Measurements from ENCODE around the gene NKX6-1.

Gene NKX6-1

GRCh38 chr4:84472154-84472553 is 26.9 kb downstream of the NKX6-1 start:
- no peak for DNase-seq

DNA sequence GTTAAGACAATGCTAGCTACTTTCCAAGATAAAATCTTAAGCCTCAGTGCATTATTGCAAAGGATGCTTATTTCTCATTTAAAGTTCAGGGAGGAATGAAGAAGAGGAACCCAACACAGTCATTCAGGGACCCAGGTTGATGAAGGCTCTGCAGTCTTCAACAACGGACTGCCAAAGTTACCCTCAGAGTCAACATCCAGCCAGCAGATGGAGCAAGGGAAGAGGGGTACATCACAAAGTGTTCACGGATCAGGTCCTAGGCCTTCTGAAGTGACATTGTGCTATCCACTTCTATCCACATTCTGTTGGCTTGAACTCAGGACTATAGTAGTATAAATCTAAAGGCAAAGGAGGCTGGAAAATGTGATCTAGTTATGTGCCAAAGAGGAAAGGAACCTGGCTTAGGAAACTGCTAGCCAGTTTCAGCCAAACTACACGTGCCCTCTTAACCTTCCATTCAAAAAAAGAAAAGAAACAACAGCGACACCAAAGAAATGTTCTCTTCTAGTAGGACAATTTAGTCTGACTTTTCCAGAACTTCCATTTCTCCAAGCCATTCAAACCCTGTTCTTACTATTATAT is 28.8 kb downstream of the NKX6-1 start:
- no peak for DNase-seq

- DNase-seq, result no peak
These were observed 31.5 kb downstream of the NKX6-1 start for GRCh38 chr4:84467601-84468000.

DNA sequence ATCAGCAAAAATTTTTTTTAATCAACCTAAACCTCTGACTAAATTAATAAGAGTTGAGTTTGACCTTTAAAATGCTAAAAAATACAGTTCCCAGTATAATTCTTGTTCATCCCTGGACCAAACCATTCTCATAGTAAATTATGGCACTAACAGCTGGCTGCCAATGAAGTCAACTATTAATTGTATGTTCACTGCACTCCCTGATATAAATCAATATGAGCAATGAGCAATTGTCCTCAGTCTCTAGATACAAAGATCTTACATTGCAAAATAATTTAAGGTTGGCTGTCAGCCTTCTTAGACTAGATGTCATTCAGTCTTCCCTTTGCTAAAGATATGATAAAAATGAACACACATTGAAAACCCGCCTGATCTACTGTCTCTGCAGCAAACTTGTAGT is 39.3 kb downstream of the NKX6-1 start:
- no peak for DNase-seq

- no peak for DNase-seq
These were observed 42.9 kb downstream of the NKX6-1 start for GRCh38 chr4:84456157-84456556.

- DNase-seq, result no peak
These were observed 43.4 kb downstream of the NKX6-1 start for GRCh38 chr4:84455697-84456096.

DNA sequence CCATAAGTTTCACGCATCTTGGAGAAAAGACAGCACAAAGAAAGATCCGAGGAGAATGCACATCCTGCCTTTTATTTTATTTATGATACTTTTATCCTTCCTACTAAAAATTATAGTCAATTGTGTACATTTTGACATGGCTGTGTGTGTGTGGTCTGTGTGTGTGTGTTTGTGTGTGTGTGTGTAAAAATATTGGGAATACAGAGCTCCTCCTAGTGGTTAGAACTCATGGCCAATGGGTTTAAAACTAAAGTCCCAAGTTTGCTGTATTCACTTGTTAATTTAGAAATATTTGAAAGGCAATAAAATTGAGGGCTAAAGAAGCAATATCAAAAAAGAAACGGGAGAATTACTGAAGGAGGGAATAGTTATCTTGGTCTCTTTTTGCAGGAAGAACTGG is 47.5 kb downstream of the NKX6-1 start:
- DNase-seq, result no peak

- no peak for DNase-seq
These were observed 55.6 kb downstream of the NKX6-1 start for GRCh38 chr4:84443523-84443922.

DNA sequence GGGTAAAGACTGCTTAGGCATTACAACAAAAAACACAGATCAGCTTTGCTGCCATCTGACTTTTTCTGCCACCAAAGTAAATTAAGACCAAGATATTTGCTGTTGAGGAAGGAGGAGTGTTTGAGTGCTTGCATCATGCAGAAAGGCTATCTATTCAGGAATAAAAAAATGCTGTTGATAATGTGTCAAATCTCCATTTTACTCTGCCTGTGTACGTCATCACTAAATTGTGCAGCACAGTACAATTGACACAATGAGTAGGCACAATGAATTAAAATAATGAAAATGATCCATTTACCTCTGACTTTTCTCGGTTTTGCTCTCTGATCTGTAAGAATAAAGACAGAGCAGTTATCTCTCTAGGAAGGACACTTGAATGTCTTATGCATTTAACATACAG is 56.3 kb downstream of the NKX6-1 start:
- no peak for DNase-seq

Measured in stimulated activated CD4-positive, alpha-beta T cell treated with anti-CD3 and anti-CD28 coated beads, Interleukin-1b, Interleukin-23, amount 100 ng/mL, for 48 hours (primary cell).